Measurements from ENCODE around the gene FGF12.

FGF12 gene

GRCh38 chr3:192496905-192497587 is 230.3 kb downstream of the FGF12 start:
- DNase-seq (ENCODE audit: low read depth in 2 of 2), result no peak

GRCh38 chr3:192494174-192494573 is 233.2 kb downstream of the FGF12 start:
- no peak for DNase-seq (ENCODE audit: low read depth in 2 of 2)

GRCh38 chr3:192490720-192491119 is 236.6 kb downstream of the FGF12 start:
- no peak for DNase-seq (ENCODE audit: low read depth in 2 of 2)

GRCh38 chr3:192489579-192489978 is 237.8 kb downstream of the FGF12 start:
- no peak for DNase-seq (ENCODE audit: low read depth in 2 of 2)

GRCh38 chr3:192487033-192487432 is 240.3 kb downstream of the FGF12 start:
- DNase-seq (ENCODE audit: low read depth in 2 of 2), result no peak

GRCh38 chr3:192482809-192483208 is 244.5 kb downstream of the FGF12 start:
- DNase-seq (ENCODE audit: low read depth in 2 of 2), result no peak

GRCh38 chr3:192482391-192482790 is 244.9 kb downstream of the FGF12 start:
- no peak for DNase-seq (ENCODE audit: low read depth in 2 of 2)

GRCh38 chr3:192481638-192482037 is 245.7 kb downstream of the FGF12 start:
- no peak for DNase-seq (ENCODE audit: low read depth in 2 of 2)

GRCh38 chr3:192467230-192468140 is 259.9 kb downstream of the FGF12 start:
- no peak for DNase-seq (ENCODE audit: low read depth in 2 of 2)

- DNase-seq (ENCODE audit: low read depth in 2 of 2), result no peak
Observed at GRCh38 chr3:192449036-192449435, 278.3 kb downstream of the FGF12 start.

- no peak for DNase-seq (ENCODE audit: low read depth in 2 of 2)
Observed at GRCh38 chr3:192445770-192446644, 281.3 kb downstream of the FGF12 start.

GRCh38 chr3:192444791-192445106 is 282.6 kb downstream of the FGF12 start:
- no peak for DNase-seq (ENCODE audit: low read depth in 2 of 2)

GRCh38 chr3:192444096-192444790 is 283.1 kb downstream of the FGF12 start:
- peak in 1 of 2 donors; percentile 1 for DNase-seq (ENCODE audit: low read depth in 2 of 2)

- no peak for DNase-seq (ENCODE audit: low read depth in 2 of 2)
Observed at GRCh38 chr3:192435241-192435640, 292.1 kb downstream of the FGF12 start.

- no peak for DNase-seq (ENCODE audit: low read depth in 2 of 2)
Observed at GRCh38 chr3:192434186-192434585, 293.2 kb downstream of the FGF12 start.

- DNase-seq (ENCODE audit: low read depth in 2 of 2), result no peak
Observed at GRCh38 chr3:192433704-192434103, 293.6 kb downstream of the FGF12 start.

GRCh38 chr3:192422997-192423342 is 304.4 kb downstream of the FGF12 start:
- no peak for DNase-seq (ENCODE audit: low read depth in 2 of 2)

- DNase-seq (ENCODE audit: low read depth in 2 of 2), result no peak
Observed at GRCh38 chr3:192422321-192422996, 304.9 kb downstream of the FGF12 start.

GRCh38 chr3:192419312-192419711 is 308.0 kb downstream of the FGF12 start:
- DNase-seq (ENCODE audit: low read depth in 2 of 2), result no peak

- no peak for DNase-seq (ENCODE audit: low read depth in 2 of 2)
Observed at GRCh38 chr3:192417559-192418055, 309.7 kb downstream of the FGF12 start.

- no peak for DNase-seq (ENCODE audit: low read depth in 2 of 2)
Observed at GRCh38 chr3:192417017-192417416, 310.3 kb downstream of the FGF12 start.

All from stimulated activated CD8-positive, alpha-beta memory T cell treated with anti-CD3 and anti-CD28 coated beads, Interleukin-7, amount 100 ng/mL, for 4 hours (primary cell).